Epithelial cell of proximal tubule (primary cell): ENCODE data around the gene EPHA6. TPM values are rescaled to one million over a fixed set of nuclear protein-coding genes. Genes with fewer than 3 reads are reported as not detected.

Source experiments
- DNase-seq: peaks from one replicate; pipeline ENCODE4 v3.0.0-alpha.2; 2011; ENCODE audit warnings: low read depth
- H3K4me3 ChIP-seq: 2 replicates; pipeline ENCODE4 v1.5.1; 2011; ENCODE audit warnings: low read depth, mild to moderate bottlenecking, low read length
- CTCF ChIP-seq: conservative IDR thresholded peaks from 2 replicates; pipeline ENCODE4 v1.5.1; 2012; ENCODE audit warnings: low read depth, mild to moderate bottlenecking, low read length
- total RNA-seq: library from RNA; depleted of rRNA; stranded (reverse); fragments of >200 nt; gene quantifications from 2 replicates; pipeline ENCODE4 v1.2.3, GENCODE V29; 2015

Gene EPHA6
- total RNA-seq, 1 donor from 2014 or later = 0.46 TPM

DNA sequence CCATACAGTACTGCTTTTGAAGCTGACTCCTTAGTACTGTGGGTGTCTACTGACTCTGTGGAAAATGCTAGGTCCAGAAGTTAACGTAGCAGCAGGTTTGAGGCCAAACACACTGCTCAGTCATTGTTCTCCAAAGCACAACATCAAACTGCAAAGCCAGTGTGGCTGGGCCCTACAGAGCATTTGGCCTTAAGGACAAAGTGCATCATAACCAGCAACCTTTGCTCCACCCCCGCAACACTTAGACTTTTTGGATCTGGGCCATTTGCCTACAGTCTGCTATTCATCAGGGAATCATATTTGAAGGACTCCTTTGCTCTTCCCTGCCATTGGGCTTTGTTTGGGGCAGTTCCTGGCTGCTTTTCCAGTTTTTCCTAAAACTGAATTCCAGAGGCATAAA, 907.1 kb downstream of the EPHA6 start:
- no peak overlapping the region for H3K4me3 ChIP-seq
- no peak for DNase-seq
- no peak for TF ChIP-seq CTCF

DNA sequence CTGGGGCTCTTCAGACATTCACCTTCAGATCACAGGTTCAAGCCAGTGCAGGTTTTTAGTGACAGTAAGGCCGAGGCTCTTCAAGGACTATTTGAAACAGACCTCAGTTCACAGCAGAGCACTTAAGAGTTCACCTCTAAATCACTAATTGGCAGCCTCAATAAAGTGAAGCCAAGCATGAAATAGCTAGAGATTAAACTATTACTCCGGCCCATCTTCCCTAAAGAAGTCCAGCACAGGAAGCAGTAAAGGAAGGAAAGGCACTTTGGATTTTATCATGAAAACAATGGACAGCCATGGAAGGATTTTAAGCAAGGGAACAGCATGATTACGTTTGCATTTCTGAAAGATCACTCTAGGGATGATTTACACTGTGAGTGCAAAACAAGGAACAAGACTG, 922.5 kb downstream of the EPHA6 start:
- no peak overlapping the region for H3K4me3 ChIP-seq
- peak; percentile 23 for DNase-seq
- no peak for TF ChIP-seq CTCF

DNA sequence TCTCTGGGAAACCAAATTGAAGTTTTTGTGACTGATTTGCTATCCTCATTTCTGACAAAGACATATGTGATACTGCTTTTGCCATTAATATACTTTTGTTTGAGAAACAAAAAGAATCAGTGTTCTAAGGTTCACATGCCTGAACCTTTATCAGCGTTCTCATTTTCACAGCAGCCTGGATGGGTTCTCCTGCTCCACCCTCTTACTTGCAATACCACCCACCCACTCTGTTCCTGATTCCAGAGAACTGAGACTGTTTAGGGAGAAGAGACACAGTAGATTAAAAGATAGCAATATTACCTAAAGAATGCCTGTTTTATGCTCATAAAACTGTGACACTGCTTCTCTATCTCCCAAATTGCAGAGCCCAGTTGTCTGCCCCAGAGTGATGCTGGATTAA, 924.4 kb downstream of the EPHA6 start:
- no peak for DNase-seq
- no peak for TF ChIP-seq CTCF
- H3K4me3 ChIP-seq = no peak overlapping the region

- TF ChIP-seq CTCF = no peak
- no peak overlapping the region for H3K4me3 ChIP-seq
- no peak for DNase-seq
These were observed 927.6 kb downstream of the EPHA6 start for GRCh38 chr3:97742036-97742435.

- no peak for TF ChIP-seq CTCF
- H3K4me3 ChIP-seq = no peak overlapping the region
- DNase-seq = no peak
These were observed 929.9 kb downstream of the EPHA6 start for GRCh38 chr3:97744289-97744688.

DNA sequence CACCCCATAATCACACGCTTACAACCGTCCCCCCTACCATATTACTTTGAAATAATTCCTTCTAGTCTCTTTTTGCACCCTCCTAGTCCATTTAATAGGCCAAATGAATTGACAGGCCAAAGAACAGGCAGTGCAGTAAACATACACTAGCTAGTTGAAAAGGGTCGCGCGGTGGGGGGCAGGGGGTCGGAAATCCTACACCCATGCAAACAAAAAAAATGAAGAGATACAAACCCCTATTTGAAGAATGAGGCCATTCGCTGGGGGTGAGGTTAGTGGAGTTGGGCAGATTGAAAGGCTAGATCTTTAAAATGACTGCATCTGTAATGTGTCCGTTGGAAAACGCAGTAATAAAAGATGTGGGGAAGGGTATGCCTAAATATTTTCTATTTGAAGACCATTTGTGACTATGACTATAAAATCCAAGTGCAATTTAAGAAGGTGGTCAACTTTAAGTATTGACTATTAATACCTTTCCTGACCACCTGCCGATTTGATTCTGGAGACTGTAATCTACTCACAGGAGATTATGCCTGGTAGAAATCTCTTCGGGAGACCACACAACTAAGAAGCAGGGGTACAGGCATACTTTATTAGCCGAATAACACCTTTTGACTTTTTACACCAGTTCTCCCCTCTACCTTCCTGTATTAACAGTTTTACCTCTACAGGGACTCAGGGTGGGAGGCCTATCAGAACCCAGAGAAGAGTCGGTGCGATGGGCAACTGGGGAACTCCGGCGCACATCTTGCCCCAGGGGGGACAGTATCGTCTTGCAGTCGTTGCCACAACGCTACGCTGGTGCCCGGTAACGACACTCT, 949.4 kb downstream of the EPHA6 start:
- DNase-seq = peak; percentile 1
- no peak for TF ChIP-seq CTCF
- peak overlapping the region; percentile 97 for H3K4me3 ChIP-seq
